Activated T-cell treated with anti-CD3 and anti-CD28 coated beads, Interleukin-2, amount 50 U/mL, for 1 hour (primary cell): ENCODE results near the gene RPUSD1.

ENCODE experiments used
- DNase-seq: peaks from one replicate; pipeline ENCODE4 v3.0.0-alpha.2; 2020

Gene RPUSD1

GRCh38 chr16:741986-742629 is 46.1 kb downstream of the RPUSD1 start:
- DNase-seq = no peak

GRCh38 chr16:740764-741505 is 47.2 kb downstream of the RPUSD1 start, which contains the start of gene CIAO3:
TSS of gene CIAO3 (minus strand) at chr16:740997. CDS start at chr16:740985, 12 bp downstream.
- peak; percentile 96 for DNase-seq

GRCh38 chr16:740459-740763 is 47.8 kb downstream of the RPUSD1 start:
- DNase-seq = no peak

- DNase-seq = no peak
Measured at GRCh38 chr16:739560-740458, 48.4 kb downstream of the RPUSD1 start.

- DNase-seq = no peak
Measured at GRCh38 chr16:736936-737481, 51.2 kb downstream of the RPUSD1 start.

GRCh38 chr16:735982-736453 is 52.2 kb downstream of the RPUSD1 start:
- DNase-seq = no peak

- DNase-seq = no peak
Measured at GRCh38 chr16:734981-735881, 53.0 kb downstream of the RPUSD1 start.
